Right lobe of liver (tissue), 6 donors: Measurements from ENCODE around the gene RNF225. TPM values are rescaled to one million over a fixed set of nuclear protein-coding genes. Genes with fewer than 3 reads are reported as not detected.

ENCODE experiments used
- ATAC-seq, 4 donors: fragments of 200-7000 bp; cut with Tn5 transposase; one replicate each; pipeline ENCODE4 v1.9.1; 2020; ENCODE audit warnings: mild to moderate bottlenecking in 4 of 4, moderate library complexity in 4 of 4
- DNase-seq, 3 donors: peaks; one replicate each; pipeline ENCODE4 v3.0.0-alpha.2; 2020
- H3K27ac ChIP-seq, 3 donors: fragments of 200-600 bp; one replicate each; pipeline ENCODE4 v1.8.0; 2022
- H3K27me3 ChIP-seq, 2 donors: fragments of 200-600 bp; one replicate each; pipeline ENCODE4 v1.8.0; 2022
- H3K36me3 ChIP-seq, 4 donors: fragments of 200-600 bp; sonication (generic) in 1 of 4; one replicate each; pipeline versions ENCODE4 v1.5.1 to v1.8.0; 2017 to 2022; ENCODE audit warnings: control low read depth in 1 of 4
- H3K4me1 ChIP-seq, 4 donors: fragments of 200-600 bp; sonication (generic) in 1 of 4; one replicate each; pipeline versions ENCODE4 v1.5.1 to v1.8.0; 2017 to 2022; ENCODE audit warnings: control low read depth in 1 of 4
- H3K4me3 ChIP-seq, 3 donors: fragments of 200-600 bp; one replicate each; pipeline ENCODE4 v1.8.0; 2022
- H3K9me3 ChIP-seq, 4 donors: fragments of 200-600 bp; sonication (generic) in 1 of 4; one replicate each; pipeline versions ENCODE4 v1.5.1 to v1.8.0; 2017 to 2022; ENCODE audit warnings: control low read depth in 1 of 4
- CTCF ChIP-seq, 4 donors: fragments of 200-600 bp in 3 of 4; fragments of 450-650 bp in 1 of 4; IDR thresholded peaks; one replicate each; pipeline versions ENCODE4 v1.5.1 to v1.8.0; 2016 to 2022; ENCODE audit warnings: antibody characterized with exemption in 4 of 4, mild to moderate bottlenecking in 2 of 4
- POLR2A ChIP-seq: fragments of 450-650 bp; IDR thresholded peaks from one replicate; pipeline ENCODE4 v1.6.1; 2017; ENCODE audit warnings: antibody characterized with exemption, mild to moderate bottlenecking
- WGBS: methylation state at CpG from one replicate; pipeline ENCODE4 v1.1.6; 2018; ENCODE audit warnings: low coverage, low lambda C conversion rate; ENCODE audit not compliant: insufficient coverage; ENCODE audit errors: missing lambda C conversion rate; 5-methylcytosine and 5-hydroxymethylcytosine counted together
- intact Hi-C, 2 donors: fragments of 100-400 bp; cut with DNase I; formaldehyde crosslinking; loops; one replicate each; pipeline versions ENCODE4 v1.11.2 to v1.14.1; 2022
- total RNA-seq, 6 experiments: library from RNA; depleted of rRNA in 2 of 6; stranded (reverse); fragments of >200 nt in 2 of 6; fragmentation: NEBNext Ultra II Directional in 3 of 6; extraction: Animal tissue kit (Norgen Biotek cat#: 25700) in 3 of 6; gene quantifications; one replicate each; pipeline versions ENCODE4 v1.1.0 to v1.2.4, GENCODE V29; 2016 to 2023
- donor health status: DM: no; HTN: yes; CAD: no.
- donor health status: DM: no; HTN: no; CAD: no.
- donor health status: DM: no; HTN: no; CAD: no.
- donor health status: DM: no; HTN: yes; CAD: no.
- donor health status: DM: no; HTN: yes; CAD: no.

The RNF225 gene
- total RNA-seq, 6 experiments from 2014 or later, result not detected

- Histone ChIP-seq H3K4me1 (peaks cover 0 to 14% (median 3%) of the 10 kb centered on the region in 4 donors), H3K4me3 (peak within 1 kb of the TSS; percentile 73 to 90 (median 82)), H3K27ac (peak within 1 kb of the TSS; percentile 27 to 77 (median 59)), H3K27me3 (no peaks in the 10 kb centered on the region), H3K9me3 (no peaks in the 10 kb centered on the region), H3K36me3 (no peaks in the 10 kb centered on the region)
- intact Hi-C loops, result no loop called here
- 0% methylated on average over 22 of the region's 100 CpGs for WGBS
- DNase-seq (peak; percentile 96 to 97 (median 97)), ATAC-seq (peak; percentile 94 to 99 (median 98))
- TF ChIP-seq CTCF (IDR thresholded peaks at IDR 0.05) (no peak), POLR2A (peak; percentile 83)
Observed at GRCh38 chr19:58408152-58409009, 12.9 kb downstream of the RNF225 start, which contains the start of gene ZNF584. Gene ZNF584 (plus strand): TSS chr19:58408649. CDS start chr19:58409148, 499 bp downstream.

GRCh38 chr19:58409010-58409790 is 13.7 kb downstream of the RNF225 start:
- Histone ChIP-seq H3K27ac (peak overlapping the region; percentile 27 to 77 (median 59)), H3K27me3 (no peaks in the 10 kb centered on the region), H3K36me3 (no peaks in the 10 kb centered on the region), H3K4me3 (peak overlapping the region; percentile 73 to 90 (median 82)), H3K9me3 (no peaks in the 10 kb centered on the region), H3K4me1 (peaks cover 0 to 14% (median 3%) of the 10 kb centered on the region in 4 donors)
- WGBS, result 2% methylated on average over 18 of the region's 34 CpGs
- TF ChIP-seq POLR2A (no peak), CTCF (IDR thresholded peaks at IDR 0.05) (no peak)
- ATAC-seq (peak; percentile 8 to 21 (median 12)), DNase-seq (peak in 2 of 3 donors; percentile 48 to 60)
- intact Hi-C loops, result no loop called here

- Histone ChIP-seq H3K4me1 (no peaks in the 10 kb centered on the region), H3K27ac (no peak overlapping the region), H3K27me3 (no peaks in the 10 kb centered on the region), H3K9me3 (no peaks in the 10 kb centered on the region), H3K4me3 (no peak overlapping the region), H3K36me3 (peaks cover 0 to 23% (median 12%) of the 10 kb centered on the region in 4 donors)
- TF ChIP-seq CTCF (IDR thresholded peaks at IDR 0.05) (no peak), POLR2A (no peak)
- ATAC-seq, result no peak
- WGBS, result no CpG with 5 or more reads among the region's 5 CpGs
- intact Hi-C loops, result no loop called here
- no peak for DNase-seq
Observed at GRCh38 chr19:58416604-58417003, 21.1 kb downstream of the RNF225 start.

- Histone ChIP-seq H3K9me3 (no peaks in the 10 kb centered on the region), H3K36me3 (peaks cover 0 to 23% (median 12%) of the 10 kb centered on the region in 4 donors), H3K27ac (no peak overlapping the region), H3K4me1 (no peaks in the 10 kb centered on the region), H3K4me3 (no peak overlapping the region), H3K27me3 (no peaks in the 10 kb centered on the region)
- no peak for ATAC-seq
- 92% methylated on average over 7 of the region's 7 CpGs for WGBS
- no peak for TF ChIP-seq CTCF (IDR thresholded peaks at IDR 0.05)
- intact Hi-C loops, result no loop called here
- no peak for DNase-seq
Observed at GRCh38 chr19:58417071-58417470, 21.6 kb downstream of the RNF225 start.
